SK-N-SH treated with all-trans-retinoic acid at 6 μM for 48 hours (cell line): ENCODE data around the gene CD200.

Experiments
- ATAC-seq: fragments of 200-7000 bp; cut with Tn5 transposase; 3 replicates; pipeline ENCODE4 v1.9.1; 2020; ENCODE audit warnings: mild to moderate bottlenecking, moderate library complexity
- ARNTL ChIP-seq: fragments of 450-650 bp; formaldehyde crosslinking; IDR thresholded peaks from 2 replicates; pipeline ENCODE4 v1.5.0; 2020; ENCODE audit warnings: low read depth, mild to moderate bottlenecking, moderate library complexity, borderline replicate concordance
- BACH2 ChIP-seq: fragments of 250-450 bp; sonication (Bioruptor Pico); IDR thresholded peaks from 2 replicates; pipeline ENCODE4 v1.9.0; 2021; ENCODE audit warnings: mild to moderate bottlenecking, borderline replicate concordance
- CSDC2 ChIP-seq: fragments of 250-450 bp; sonication (Bioruptor Pico); IDR thresholded peaks from 2 replicates; pipeline ENCODE4 v1.5.0; 2020; ENCODE audit warnings: mild to moderate bottlenecking, moderate library complexity
- ESRRG ChIP-seq: fragments of 250-450 bp; sonication (Bioruptor Pico); IDR thresholded peaks from 2 replicates; pipeline ENCODE4 v1.6.1; 2021; ENCODE audit warnings: mild to moderate bottlenecking
- GLIS3 ChIP-seq: fragments of 250-450 bp; sonication (Bioruptor Pico); IDR thresholded peaks from 2 replicates; pipeline ENCODE4 v1.5.0; 2020; ENCODE audit warnings: mild to moderate bottlenecking, moderate library complexity
- OSR1 ChIP-seq: fragments of 250-450 bp; sonication (Bioruptor Pico); IDR thresholded peaks from 2 replicates; pipeline ENCODE4 v1.8.0; 2022; ENCODE audit warnings: moderate library complexity, mild to moderate bottlenecking, inconsistent platforms
- PPARA ChIP-seq: fragments of 250-450 bp; sonication (Bioruptor Pico); IDR thresholded peaks from 2 replicates; pipeline ENCODE4 v1.5.0; 2020; ENCODE audit warnings: mild to moderate bottlenecking, borderline replicate concordance
- RARB ChIP-seq: fragments of 250-450 bp; sonication (Bioruptor Pico); IDR thresholded peaks from 2 replicates; pipeline ENCODE4 v1.8.0; 2021; ENCODE audit warnings: mild to moderate bottlenecking, moderate library complexity
- SNAI2 ChIP-seq: fragments of 250-450 bp; sonication (Bioruptor Pico); IDR thresholded peaks from 2 replicates; pipeline ENCODE4 v1.5.0; 2020; ENCODE audit warnings: mild to moderate bottlenecking, moderate library complexity
- TCF4 ChIP-seq: fragments of 250-450 bp; sonication (Bioruptor Pico); IDR thresholded peaks from 2 replicates; pipeline ENCODE4 v1.8.0; 2021; ENCODE audit warnings: mild to moderate bottlenecking, moderate library complexity, borderline replicate concordance
- TOX ChIP-seq: fragments of 250-450 bp; sonication (Bioruptor Pico); IDR thresholded peaks from 2 replicates; pipeline ENCODE4 v1.8.0; 2021; ENCODE audit warnings: mild to moderate bottlenecking, moderate library complexity, borderline replicate concordance
- ZC3H10 ChIP-seq: fragments of 250-450 bp; sonication (Bioruptor Pico); IDR thresholded peaks from 2 replicates; pipeline ENCODE4 v1.5.1; 2021; ENCODE audit warnings: mild to moderate bottlenecking, moderate library complexity
- ZFP3 ChIP-seq: fragments of 250-450 bp; sonication (Bioruptor Pico); IDR thresholded peaks from 2 replicates; pipeline ENCODE4 v1.5.0; 2020; ENCODE audit warnings: mild to moderate bottlenecking, moderate library complexity
- ZFP30 ChIP-seq: fragments of 450-650 bp; formaldehyde crosslinking; IDR thresholded peaks from 2 replicates; pipeline ENCODE4 v1.5.0; 2022; ENCODE audit warnings: mild to moderate bottlenecking, moderate library complexity
- ZNF565 ChIP-seq: fragments of 450-650 bp; formaldehyde crosslinking; conservative IDR thresholded peaks from 2 replicates; pipeline ENCODE4 v1.5.0; 2020; ENCODE audit warnings: low read depth, mild to moderate bottlenecking, moderate library complexity
- ZNF70 ChIP-seq: fragments of 450-650 bp; formaldehyde crosslinking; IDR thresholded peaks from 2 replicates; pipeline ENCODE4 v1.5.0; 2020; ENCODE audit warnings: mild to moderate bottlenecking, moderate library complexity
- ZNF8 ChIP-seq: fragments of 450-650 bp; formaldehyde crosslinking; IDR thresholded peaks from 2 replicates; pipeline ENCODE4 v1.5.0; 2020; ENCODE audit warnings: mild to moderate bottlenecking, moderate library complexity
- TF ChIP-seq, protein P1 (sequence below): fragments of 250-450 bp; sonication (Bioruptor Pico); IDR thresholded peaks from 2 replicates; pipeline ENCODE4 v1.5.1; 2020; ENCODE audit warnings: low read depth, mild to moderate bottlenecking, moderate library complexity
- TF ChIP-seq, protein P2 (sequence below): fragments of 250-450 bp; sonication (Bioruptor Pico); IDR thresholded peaks from 2 replicates; pipeline ENCODE4 v1.8.0; 2021; ENCODE audit warnings: low read depth, mild to moderate bottlenecking, moderate library complexity, borderline replicate concordance
- TF ChIP-seq, protein P3 (sequence below): fragments of 250-450 bp; sonication (Bioruptor Pico); IDR thresholded peaks from 2 replicates; pipeline ENCODE4 v1.8.0; 2020; ENCODE audit warnings: mild to moderate bottlenecking, moderate library complexity, borderline replicate concordance

Gene CD200

DNA sequence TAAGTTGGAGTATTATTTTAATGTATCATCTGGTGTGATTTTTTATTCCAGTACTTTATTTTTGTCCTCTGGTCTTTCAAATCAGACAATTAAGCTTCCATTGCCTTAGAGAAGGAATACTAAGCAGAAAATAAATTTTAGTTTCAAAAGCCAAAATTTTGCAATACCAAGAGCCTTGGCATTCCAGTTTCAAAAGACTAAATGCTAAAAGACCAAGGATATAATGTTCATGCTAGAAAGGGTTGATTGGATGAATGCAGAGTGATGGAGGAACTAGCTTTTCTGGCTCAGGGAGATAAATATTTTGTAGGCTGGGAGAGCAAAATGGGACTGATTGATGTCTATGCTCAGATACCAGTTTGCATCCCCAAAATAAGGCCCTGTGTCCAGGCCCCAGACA is 6.2 kb downstream of the CD200 start:
- no peak for ATAC-seq
- TF ChIP-seq BACH2 (no peak), OSR1 (CRISPR knock-in tag) (no peak), PPARA (CRISPR knock-in tag) (no peak), TCF4 (CRISPR knock-in tag) (no peak), SNAI2 (CRISPR knock-in tag) (no peak), ZC3H10 (no peak), ARNTL (CRISPR knock-in tag) (no peak), ZNF565 (no peak), TOX (no peak), ESRRG (no peak)
- TF ChIP-seq, protein P1, sequence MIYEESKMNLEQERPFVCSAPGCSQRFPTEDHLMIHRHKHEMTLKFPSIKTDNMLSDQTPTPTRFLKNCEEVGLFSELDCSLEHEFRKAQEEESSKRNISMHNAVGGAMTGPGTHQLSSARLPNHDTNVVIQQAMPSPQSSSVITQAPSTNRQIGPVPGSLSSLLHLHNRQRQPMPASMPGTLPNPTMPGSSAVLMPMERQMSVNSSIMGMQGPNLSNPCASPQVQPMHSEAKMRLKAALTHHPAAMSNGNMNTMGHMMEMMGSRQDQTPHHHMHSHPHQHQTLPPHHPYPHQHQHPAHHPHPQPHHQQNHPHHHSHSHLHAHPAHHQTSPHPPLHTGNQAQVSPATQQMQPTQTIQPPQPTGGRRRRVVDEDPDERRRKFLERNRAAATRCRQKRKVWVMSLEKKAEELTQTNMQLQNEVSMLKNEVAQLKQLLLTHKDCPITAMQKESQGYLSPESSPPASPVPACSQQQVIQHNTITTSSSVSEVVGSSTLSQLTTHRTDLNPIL, result no peak

DNA sequence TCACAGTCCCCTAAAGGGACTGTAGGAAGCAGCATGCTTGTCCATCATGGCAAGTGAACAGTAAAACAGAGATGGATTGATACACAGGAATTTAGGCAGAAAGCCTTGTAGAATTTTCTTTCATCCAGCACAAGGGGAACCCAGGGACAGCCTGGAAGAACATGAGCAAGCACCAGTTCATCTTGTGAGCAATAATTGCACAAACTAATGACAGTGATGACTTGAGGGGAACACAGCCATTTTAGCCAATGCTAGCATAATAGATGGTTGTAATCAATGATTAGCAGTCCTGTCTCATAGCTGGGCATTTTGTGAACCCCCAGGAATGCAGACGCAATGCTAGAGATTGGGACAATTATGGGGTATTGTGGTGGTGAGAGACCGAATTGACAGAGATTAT is 6.7 kb downstream of the CD200 start:
- ATAC-seq, result no peak
- TF ChIP-seq ZC3H10 (no peak), GLIS3 (CRISPR knock-in tag) (no peak), ZFP3 (no peak), ZNF70 (CRISPR knock-in tag) (no peak), OSR1 (CRISPR knock-in tag) (no peak)
- TF ChIP-seq, protein P2, sequence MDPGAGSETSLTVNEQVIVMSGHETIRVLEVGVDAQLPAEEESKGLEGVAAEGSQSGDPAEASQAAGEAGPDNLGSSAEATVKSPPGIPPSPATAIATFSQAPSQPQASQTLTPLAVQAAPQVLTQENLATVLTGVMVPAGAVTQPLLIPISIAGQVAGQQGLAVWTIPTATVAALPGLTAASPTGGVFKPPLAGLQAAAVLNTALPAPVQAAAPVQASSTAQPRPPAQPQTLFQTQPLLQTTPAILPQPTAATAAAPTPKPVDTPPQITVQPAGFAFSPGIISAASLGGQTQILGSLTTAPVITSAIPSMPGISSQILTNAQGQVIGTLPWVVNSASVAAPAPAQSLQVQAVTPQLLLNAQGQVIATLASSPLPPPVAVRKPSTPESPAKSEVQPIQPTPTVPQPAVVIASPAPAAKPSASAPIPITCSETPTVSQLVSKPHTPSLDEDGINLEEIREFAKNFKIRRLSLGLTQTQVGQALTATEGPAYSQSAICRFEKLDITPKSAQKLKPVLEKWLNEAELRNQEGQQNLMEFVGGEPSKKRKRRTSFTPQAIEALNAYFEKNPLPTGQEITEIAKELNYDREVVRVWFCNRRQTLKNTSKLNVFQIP (CRISPR knock-in tag), result no peak
- TF ChIP-seq, all 23 proteins: peak for 0

DNA sequence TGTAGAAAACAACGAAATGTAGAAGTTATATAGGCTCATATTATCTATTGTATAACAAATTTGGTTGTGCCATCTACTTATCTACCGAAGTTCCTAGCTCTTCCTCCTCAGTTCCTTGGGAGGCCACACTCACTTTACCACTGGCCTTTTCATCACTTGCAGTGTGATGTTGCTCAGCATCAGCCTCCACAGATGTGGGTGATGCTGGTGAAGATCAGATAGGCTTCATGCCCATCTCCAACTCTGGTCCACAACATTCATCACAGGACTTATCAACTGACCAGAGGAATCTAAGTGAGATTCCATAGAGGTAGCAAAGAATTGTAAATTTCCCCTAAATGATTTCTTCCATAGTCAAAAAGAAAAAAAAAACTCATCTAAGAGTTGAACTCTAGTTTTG is 8.4 kb downstream of the CD200 start:
- ATAC-seq, result no peak
- TF ChIP-seq ARNTL (CRISPR knock-in tag) (no peak), TCF4 (CRISPR knock-in tag) (no peak), SNAI2 (CRISPR knock-in tag) (no peak), TOX (no peak), BACH2 (no peak), ZFP30 (CRISPR knock-in tag) (no peak), ZFP3 (no peak), PPARA (CRISPR knock-in tag) (no peak), ZNF8 (no peak), RARB (CRISPR knock-in tag) (no peak), GLIS3 (CRISPR knock-in tag) (no peak), OSR1 (CRISPR knock-in tag) (no peak), ZNF565 (no peak), ZNF70 (CRISPR knock-in tag) (no peak)
- TF ChIP-seq, protein P3, sequence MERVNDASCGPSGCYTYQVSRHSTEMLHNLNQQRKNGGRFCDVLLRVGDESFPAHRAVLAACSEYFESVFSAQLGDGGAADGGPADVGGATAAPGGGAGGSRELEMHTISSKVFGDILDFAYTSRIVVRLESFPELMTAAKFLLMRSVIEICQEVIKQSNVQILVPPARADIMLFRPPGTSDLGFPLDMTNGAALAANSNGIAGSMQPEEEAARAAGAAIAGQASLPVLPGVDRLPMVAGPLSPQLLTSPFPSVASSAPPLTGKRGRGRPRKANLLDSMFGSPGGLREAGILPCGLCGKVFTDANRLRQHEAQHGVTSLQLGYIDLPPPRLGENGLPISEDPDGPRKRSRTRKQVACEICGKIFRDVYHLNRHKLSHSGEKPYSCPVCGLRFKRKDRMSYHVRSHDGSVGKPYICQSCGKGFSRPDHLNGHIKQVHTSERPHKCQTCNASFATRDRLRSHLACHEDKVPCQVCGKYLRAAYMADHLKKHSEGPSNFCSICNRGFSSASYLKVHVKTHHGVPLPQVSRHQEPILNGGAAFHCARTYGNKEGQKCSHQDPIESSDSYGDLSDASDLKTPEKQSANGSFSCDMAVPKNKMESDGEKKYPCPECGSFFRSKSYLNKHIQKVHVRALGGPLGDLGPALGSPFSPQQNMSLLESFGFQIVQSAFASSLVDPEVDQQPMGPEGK, result no peak

DNA sequence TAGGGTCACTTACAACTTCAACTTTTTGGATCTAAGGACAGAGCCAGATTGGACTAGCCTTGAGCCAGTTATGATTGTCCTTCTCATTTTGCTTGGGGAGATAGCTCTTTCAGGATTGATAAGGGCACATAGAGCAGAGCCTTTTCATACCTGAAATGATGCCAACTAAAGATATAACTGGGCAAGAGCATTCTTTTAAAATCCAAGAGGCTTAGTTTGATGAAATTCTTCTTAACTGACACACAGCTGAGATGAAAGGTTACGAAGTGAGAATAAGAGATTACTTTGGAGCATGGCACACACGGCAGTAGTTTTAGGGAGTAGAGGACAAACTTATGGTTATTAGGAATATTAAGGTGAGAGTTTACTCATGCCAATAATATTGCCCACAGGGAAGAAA is 12.7 kb downstream of the CD200 start:
- TF ChIP-seq ARNTL (CRISPR knock-in tag) (no peak), PPARA (CRISPR knock-in tag) (no peak), TCF4 (CRISPR knock-in tag) (no peak), GLIS3 (CRISPR knock-in tag) (no peak), CSDC2 (CRISPR knock-in tag) (no peak), ZFP30 (CRISPR knock-in tag) (no peak), SNAI2 (CRISPR knock-in tag) (no peak), OSR1 (CRISPR knock-in tag) (no peak), ESRRG (no peak), ZC3H10 (no peak), ZNF565 (no peak)
- TF ChIP-seq, protein P3, result no peak
- no peak for ATAC-seq
